MM.1S (cell line): ENCODE measurements around the gene TPRN.

Source experiments
- EZH2phosphoT487 ChIP-seq: fragments of 300-600 bp; sonication (generic); IDR thresholded peaks from 2 replicates; pipeline ENCODE4 v1.6.1; 2018; ENCODE audit warnings: antibody characterized with exemption, low read length
- TF ChIP-seq, protein P1 (sequence below): fragments of 300-600 bp; sonication (generic); IDR thresholded peaks from 2 replicates; pipeline ENCODE4 v1.5.1; 2016; ENCODE audit warnings: antibody characterized with exemption, low read length, mixed read lengths

DNA sequence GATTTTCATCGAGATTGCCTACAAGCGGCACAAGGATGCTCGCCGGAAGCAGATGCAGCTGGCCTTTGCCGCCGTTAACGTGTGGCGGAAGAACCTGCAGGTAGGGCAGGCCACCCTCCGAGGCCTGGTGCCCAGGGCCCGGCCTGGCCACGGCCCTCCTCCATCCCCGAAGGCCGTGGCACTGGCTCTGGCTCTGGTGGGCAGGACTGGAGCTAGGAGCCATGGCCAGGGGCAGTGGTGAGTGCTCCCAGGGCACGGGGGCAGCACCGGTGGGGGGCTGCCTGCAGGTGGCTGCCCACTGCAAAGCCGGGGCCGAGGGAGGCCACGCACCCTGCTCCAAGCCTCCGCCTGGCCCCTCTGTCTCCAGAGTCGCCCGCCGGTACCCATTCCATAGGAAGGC is 36.7 kb downstream of the TPRN start:
- TF ChIP-seq, protein P1, sequence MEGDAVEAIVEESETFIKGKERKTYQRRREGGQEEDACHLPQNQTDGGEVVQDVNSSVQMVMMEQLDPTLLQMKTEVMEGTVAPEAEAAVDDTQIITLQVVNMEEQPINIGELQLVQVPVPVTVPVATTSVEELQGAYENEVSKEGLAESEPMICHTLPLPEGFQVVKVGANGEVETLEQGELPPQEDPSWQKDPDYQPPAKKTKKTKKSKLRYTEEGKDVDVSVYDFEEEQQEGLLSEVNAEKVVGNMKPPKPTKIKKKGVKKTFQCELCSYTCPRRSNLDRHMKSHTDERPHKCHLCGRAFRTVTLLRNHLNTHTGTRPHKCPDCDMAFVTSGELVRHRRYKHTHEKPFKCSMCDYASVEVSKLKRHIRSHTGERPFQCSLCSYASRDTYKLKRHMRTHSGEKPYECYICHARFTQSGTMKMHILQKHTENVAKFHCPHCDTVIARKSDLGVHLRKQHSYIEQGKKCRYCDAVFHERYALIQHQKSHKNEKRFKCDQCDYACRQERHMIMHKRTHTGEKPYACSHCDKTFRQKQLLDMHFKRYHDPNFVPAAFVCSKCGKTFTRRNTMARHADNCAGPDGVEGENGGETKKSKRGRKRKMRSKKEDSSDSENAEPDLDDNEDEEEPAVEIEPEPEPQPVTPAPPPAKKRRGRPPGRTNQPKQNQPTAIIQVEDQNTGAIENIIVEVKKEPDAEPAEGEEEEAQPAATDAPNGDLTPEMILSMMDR = no peak
- TF ChIP-seq EZH2phosphoT487 = no peak
